Mesendoderm (in vitro differentiated cells): ENCODE data around the gene BBS2.

ENCODE experiments used
- DNase-seq: peaks from one replicate; pipeline ENCODE4 v3.0.0; 2013
- H2AK5ac ChIP-seq: 2 replicates; pipeline ENCODE4 v1.6.1; 2013; ENCODE audit warnings: low read length, inconsistent platforms
- H2BK120ac ChIP-seq: 2 replicates; pipeline ENCODE4 v1.6.1; 2013; ENCODE audit warnings: low read depth, mild to moderate bottlenecking, low read length, moderate library complexity, mixed read lengths
- H2BK15ac ChIP-seq: replicated peaks from 2 replicates; pipeline ENCODE4 v1.6.1; 2013; ENCODE audit warnings: low read depth, mild to moderate bottlenecking, moderate library complexity
- H2BK5ac ChIP-seq: 2 replicates; pipeline ENCODE4 v1.6.1; 2013; ENCODE audit warnings: low read length, inconsistent platforms
- H3K18ac ChIP-seq: 2 replicates; pipeline ENCODE4 v1.6.1; 2013; ENCODE audit warnings: mild to moderate bottlenecking, low read length, mixed read lengths
- H3K23ac ChIP-seq: one replicate; pipeline ENCODE4 v1.6.1; 2013; ENCODE audit warnings: low read length
- H3K27ac ChIP-seq: 2 replicates; pipeline ENCODE4 v1.5.1; 2013; ENCODE audit warnings: low read depth, mild to moderate bottlenecking, inconsistent platforms, low read length, moderate library complexity
- H3K27me3 ChIP-seq: 2 replicates; pipeline ENCODE4 v1.6.1; 2013; ENCODE audit warnings: low read length, control low read depth, mild to moderate bottlenecking, inconsistent platforms; ENCODE audit not compliant: insufficient read depth, poor library complexity
- H3K36me3 ChIP-seq: 2 replicates; pipeline ENCODE4 v1.6.1; 2013; ENCODE audit warnings: low read length, inconsistent platforms; ENCODE audit not compliant: control insufficient read depth, insufficient read depth
- H3K4ac ChIP-seq: one replicate; pipeline ENCODE4 v1.6.1; 2013; ENCODE audit warnings: low read depth, mild to moderate bottlenecking, low read length, moderate library complexity
- H3K4me1 ChIP-seq: 2 replicates; pipeline ENCODE4 v1.6.1; 2013; ENCODE audit warnings: low read depth, low read length, inconsistent platforms; ENCODE audit not compliant: control insufficient read depth
- H3K4me2 ChIP-seq: 2 replicates; pipeline ENCODE4 v1.6.1; 2013; ENCODE audit warnings: low read length
- H3K4me3 ChIP-seq: 2 replicates; pipeline ENCODE4 v1.5.1; 2013; ENCODE audit warnings: mild to moderate bottlenecking, low read length
- H3K56ac ChIP-seq: one replicate; pipeline ENCODE4 v1.6.1; 2013; ENCODE audit warnings: low read length
- H3K79me1 ChIP-seq: 2 replicates; pipeline ENCODE4 v1.6.1; 2013; ENCODE audit warnings: low read length, inconsistent platforms
- H3K79me2 ChIP-seq: 2 replicates; pipeline ENCODE4 v1.6.1; 2013; ENCODE audit warnings: mild to moderate bottlenecking, low read length; ENCODE audit not compliant: control insufficient read depth, insufficient read depth
- H3K9ac ChIP-seq: 2 replicates; pipeline ENCODE4 v1.6.1; 2013; ENCODE audit warnings: low read length, inconsistent platforms
- H4K5ac ChIP-seq: one replicate; pipeline ENCODE4 v1.6.1; 2013; ENCODE audit warnings: low read length
- H4K8ac ChIP-seq: one replicate; pipeline ENCODE4 v1.6.1; 2013; ENCODE audit warnings: low read depth, mild to moderate bottlenecking, control low read depth, low read length, moderate library complexity
- WGBS: extraction: QIAGEN DNeasy Blood & Tissue Kit; methylation state at CpG from one replicate; pipeline ENCODE4 v1.1.7; 2013; ENCODE audit warnings: low lambda C conversion rate, missing lambda C conversion rate; ENCODE audit not compliant: insufficient coverage; ENCODE audit errors: extremely low coverage; 5-methylcytosine and 5-hydroxymethylcytosine counted together

The BBS2 gene

DNA sequence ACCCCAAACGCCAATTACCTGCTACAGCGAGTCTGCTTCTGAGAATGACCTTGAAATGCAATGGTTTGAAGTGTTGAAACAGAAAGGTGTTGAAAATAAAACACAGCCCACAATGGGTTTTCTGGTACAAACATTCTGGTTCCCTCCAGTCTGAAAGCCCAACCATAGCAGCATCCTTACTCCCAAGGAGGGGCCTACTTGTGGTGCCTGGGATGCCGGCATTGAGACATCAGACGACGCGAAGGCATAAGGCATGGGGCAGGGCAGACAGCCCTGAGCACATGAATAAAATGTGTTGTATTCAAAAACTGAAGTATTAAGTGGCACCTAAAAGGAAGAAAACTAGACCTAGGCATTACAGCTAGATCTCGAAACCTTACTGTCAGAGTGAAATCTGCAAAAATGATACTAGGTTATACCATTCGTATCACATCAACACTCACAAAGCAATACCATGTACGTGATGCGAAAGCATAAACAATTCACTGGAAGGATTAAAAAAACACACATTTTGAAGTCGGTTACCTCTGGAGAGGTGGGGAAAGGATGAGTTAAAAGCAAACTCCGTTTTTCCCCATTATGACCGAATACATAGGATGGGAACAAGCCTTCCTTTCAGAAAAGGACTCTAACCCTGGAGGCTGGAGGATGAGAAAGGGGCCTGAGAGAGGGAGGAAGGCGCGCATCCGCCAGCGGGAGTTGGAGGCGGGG lies 69.4 kb downstream of the BBS2 start:
- Histone ChIP-seq H2BK120ac (no peak overlapping the region), H4K5ac (no peak overlapping the region), H3K36me3 (no peaks in the 10 kb centered on the region), H4K8ac (no peak overlapping the region), H3K9ac (peak overlapping the region; percentile 85), H2AK5ac (no peak overlapping the region), H3K79me1 (no peaks in the 10 kb centered on the region), H3K23ac (no peak overlapping the region), H3K56ac (peak overlapping the region; percentile 86), H3K18ac (no peak overlapping the region), H3K4me3 (peak overlapping the region; percentile 57), H2BK15ac (no peak overlapping the region), H2BK5ac (no peak overlapping the region), H3K4me2 (peak overlapping the region; percentile 84), H3K27ac (peak overlapping the region; percentile 15), H3K4me1 (peaks cover 3% of the 10 kb centered on the region), H3K79me2 (peaks cover 49% of the 10 kb centered on the region), H3K27me3 (no peaks in the 10 kb centered on the region), H3K4ac (no peak overlapping the region)
- DNase-seq, result peak; percentile 45
- WGBS, result no CpG with 5 or more reads among the region's 18 CpGs

DNA sequence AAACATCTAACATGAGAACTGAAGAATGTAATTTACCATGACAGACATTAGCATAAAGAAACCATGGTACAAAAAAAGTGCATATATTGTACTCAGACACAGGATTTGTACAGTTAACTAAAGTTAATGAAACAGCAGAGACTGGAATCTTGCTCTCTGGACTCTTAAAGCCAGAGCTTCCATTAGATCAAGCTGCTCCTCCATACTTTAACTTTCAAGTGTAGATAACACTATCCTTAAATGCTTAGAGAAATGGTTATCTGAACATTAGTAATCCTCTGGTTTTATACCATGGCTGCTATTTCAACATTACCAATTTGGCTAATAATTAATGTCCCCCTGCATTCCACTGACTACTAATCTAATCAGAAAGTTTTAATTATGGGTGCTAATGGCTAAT lies 71.8 kb downstream of the BBS2 start:
- Histone ChIP-seq H3K18ac (no peak overlapping the region), H3K4me3 (no peak overlapping the region), H2AK5ac (no peak overlapping the region), H3K36me3 (no peaks in the 10 kb centered on the region), H3K9ac (no peak overlapping the region), H3K4me2 (no peak overlapping the region), H3K4me1 (peaks cover 3% of the 10 kb centered on the region), H3K79me1 (no peaks in the 10 kb centered on the region), H3K27me3 (no peaks in the 10 kb centered on the region), H3K4ac (no peak overlapping the region), H2BK15ac (no peak overlapping the region), H4K5ac (no peak overlapping the region), H2BK5ac (no peak overlapping the region), H4K8ac (no peak overlapping the region), H3K56ac (no peak overlapping the region), H3K79me2 (peaks cover 47% of the 10 kb centered on the region), H3K27ac (no peak overlapping the region), H3K23ac (no peak overlapping the region), H2BK120ac (no peak overlapping the region)
- DNase-seq, result no peak

DNA sequence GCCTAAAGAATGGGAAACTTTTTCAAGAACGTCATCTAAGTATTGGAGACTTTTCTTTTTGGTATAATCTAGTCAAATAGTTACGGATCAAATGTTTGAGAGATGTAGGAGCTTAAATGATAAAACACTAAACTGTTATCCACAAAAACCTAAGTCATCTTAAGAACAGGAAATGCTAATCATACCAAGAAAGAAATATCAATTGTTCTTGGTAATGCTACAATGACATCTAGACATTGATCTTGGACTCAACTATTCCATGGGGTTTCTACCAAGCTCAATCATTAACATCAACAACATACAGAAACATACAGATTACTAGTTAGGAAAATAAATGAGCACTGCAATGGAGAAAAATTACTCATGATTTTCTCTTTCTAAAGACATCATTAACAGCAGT lies 72.5 kb downstream of the BBS2 start:
- H3K4me1 ChIP-seq, result peaks cover 3% of the 10 kb centered on the region
- H3K9ac ChIP-seq, result no peak overlapping the region
- H2BK15ac ChIP-seq, result no peak overlapping the region
- H3K23ac ChIP-seq, result no peak overlapping the region
- no peak overlapping the region for H2BK5ac ChIP-seq
- H3K56ac ChIP-seq, result no peak overlapping the region
- no peak overlapping the region for H2BK120ac ChIP-seq
- H3K36me3 ChIP-seq, result no peaks in the 10 kb centered on the region
- no CpG with 5 or more reads among the region's 2 CpGs for WGBS
- H3K27me3 ChIP-seq, result no peaks in the 10 kb centered on the region
- no peak overlapping the region for H3K18ac ChIP-seq
- DNase-seq, result no peak
- no peaks in the 10 kb centered on the region for H3K79me1 ChIP-seq
- no peak overlapping the region for H3K4me2 ChIP-seq
- H3K4ac ChIP-seq, result no peak overlapping the region
- no peak overlapping the region for H3K4me3 ChIP-seq
- peaks cover 43% of the 10 kb centered on the region for H3K79me2 ChIP-seq
- H4K8ac ChIP-seq, result no peak overlapping the region
- H3K27ac ChIP-seq, result no peak overlapping the region
- H4K5ac ChIP-seq, result no peak overlapping the region
- H2AK5ac ChIP-seq, result no peak overlapping the region

DNA sequence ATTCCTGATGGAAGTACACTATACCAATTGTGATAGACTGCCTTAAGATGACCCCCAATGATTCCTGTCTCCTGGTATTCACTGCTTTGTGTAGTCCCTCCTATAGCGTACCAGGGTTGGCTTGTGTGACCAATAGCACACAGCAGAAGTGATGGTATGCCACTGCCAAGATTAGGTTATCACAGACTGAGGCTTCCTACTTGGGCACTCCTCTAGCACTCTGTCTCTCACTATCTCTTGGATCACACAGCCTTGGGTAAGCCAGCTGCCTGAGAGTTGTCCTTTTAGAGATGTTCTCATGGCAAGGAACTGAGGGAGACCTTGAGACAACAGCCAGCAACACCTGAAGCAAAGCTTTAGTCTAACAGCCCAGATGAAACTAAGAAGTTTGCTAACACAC lies 81.8 kb downstream of the BBS2 start:
- Histone ChIP-seq H4K5ac (no peak overlapping the region), H3K18ac (no peak overlapping the region), H3K23ac (no peak overlapping the region), H2BK120ac (no peak overlapping the region), H2BK15ac (no peak overlapping the region), H3K56ac (no peak overlapping the region), H3K9ac (no peak overlapping the region), H3K4me3 (no peak overlapping the region), H3K4me2 (no peak overlapping the region), H3K79me1 (peaks cover 4% of the 10 kb centered on the region), H4K8ac (no peak overlapping the region), H3K36me3 (no peaks in the 10 kb centered on the region), H3K4ac (no peak overlapping the region), H3K27me3 (no peaks in the 10 kb centered on the region), H3K4me1 (no peaks in the 10 kb centered on the region), H3K27ac (no peak overlapping the region), H2AK5ac (no peak overlapping the region), H3K79me2 (no peaks in the 10 kb centered on the region), H2BK5ac (no peak overlapping the region)
- DNase-seq, result no peak
- WGBS, result no CpG with 5 or more reads among the region's 1 CpG

DNA sequence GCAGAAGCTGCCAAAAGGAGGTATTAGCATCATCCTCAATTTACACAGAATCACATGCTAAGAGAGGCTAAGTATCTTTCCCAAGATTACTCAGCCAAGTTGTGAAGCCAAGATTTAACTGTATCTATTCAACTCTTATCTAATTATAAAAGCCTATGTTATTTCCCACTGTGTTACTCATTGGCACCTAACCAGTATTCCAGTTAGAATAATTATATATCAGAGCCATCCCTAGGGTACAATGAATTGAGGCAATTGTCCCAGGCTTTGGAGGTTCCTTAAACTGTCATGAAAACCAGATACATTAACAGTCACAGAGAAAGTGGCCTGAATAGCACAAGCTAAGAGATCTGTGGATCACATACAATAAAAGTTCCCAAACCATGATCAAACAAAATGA lies 83.6 kb downstream of the BBS2 start:
- H4K8ac ChIP-seq, result no peak overlapping the region
- no peak overlapping the region for H3K27ac ChIP-seq
- H3K27me3 ChIP-seq, result no peaks in the 10 kb centered on the region
- no peak overlapping the region for H2BK120ac ChIP-seq
- DNase-seq, result peak; percentile 42
- H2BK5ac ChIP-seq, result no peak overlapping the region
- H3K79me2 ChIP-seq, result no peaks in the 10 kb centered on the region
- H3K4me1 ChIP-seq, result no peaks in the 10 kb centered on the region
- H3K4me2 ChIP-seq, result no peak overlapping the region
- H3K36me3 ChIP-seq, result no peaks in the 10 kb centered on the region
- no peak overlapping the region for H4K5ac ChIP-seq
- H3K18ac ChIP-seq, result no peak overlapping the region
- no peak overlapping the region for H2AK5ac ChIP-seq
- peaks cover 1% of the 10 kb centered on the region for H3K79me1 ChIP-seq
- no peak overlapping the region for H3K56ac ChIP-seq
- H3K23ac ChIP-seq, result no peak overlapping the region
- no peak overlapping the region for H3K9ac ChIP-seq
- no peak overlapping the region for H3K4ac ChIP-seq
- no peak overlapping the region for H3K4me3 ChIP-seq
- no peak overlapping the region for H2BK15ac ChIP-seq
